Stimulated activated CD4-positive, alpha-beta T cell treated with anti-CD3 and anti-CD28 coated beads, Interleukin-12 subunit alpha, Interleukin-12 subunit beta, amount 100 ng/mL, for 48 hours (primary cell): ENCODE results near the gene TMEM151B.

ENCODE experiments used
- DNase-seq, 3 donors: peaks; one replicate each; pipeline ENCODE4 v3.0.0-alpha.2; 2020; ENCODE audit warnings: low read depth in 2 of 3, low spot score in 1 of 3

The TMEM151B gene

DNA sequence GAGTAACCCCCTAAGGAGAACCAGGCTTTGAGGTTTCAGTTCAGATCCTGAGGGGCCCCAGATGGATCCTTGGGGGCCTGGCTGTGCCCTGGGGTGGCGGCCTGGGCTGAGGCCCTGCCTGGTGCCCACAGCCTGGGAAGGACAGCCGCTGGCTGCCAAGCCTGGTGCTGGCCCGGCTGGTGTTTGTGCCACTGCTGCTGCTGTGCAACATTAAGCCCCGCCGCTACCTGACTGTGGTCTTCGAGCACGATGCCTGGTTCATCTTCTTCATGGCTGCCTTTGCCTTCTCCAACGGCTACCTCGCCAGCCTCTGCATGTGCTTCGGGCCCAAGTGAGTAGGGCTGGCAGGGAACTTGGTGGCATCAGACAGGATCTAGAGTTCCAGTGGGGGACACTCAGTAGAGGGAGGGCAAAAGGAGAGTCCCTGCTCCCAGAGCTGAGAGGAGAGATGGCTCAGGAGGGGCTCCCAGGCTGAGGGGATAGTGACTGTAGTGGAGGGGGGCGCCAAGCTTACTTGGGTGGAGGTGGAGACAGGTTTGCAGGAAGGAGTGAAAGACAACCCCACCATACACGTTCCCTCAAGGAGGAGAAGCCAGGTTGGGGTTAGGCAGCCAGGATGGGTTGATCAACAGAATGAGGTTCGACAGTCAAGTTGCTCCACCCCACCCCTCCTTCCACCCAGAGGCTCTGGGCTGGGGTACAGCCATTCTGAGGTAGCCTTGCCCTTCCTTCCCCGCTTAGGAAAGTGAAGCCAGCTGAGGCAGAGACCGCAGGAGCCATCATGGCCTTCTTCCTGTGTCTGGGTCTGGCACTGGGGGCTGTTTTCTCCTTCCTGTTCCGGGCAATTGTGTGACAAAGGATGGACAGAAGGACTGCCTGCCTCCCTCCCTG, 37.3 kb upstream of the TMEM151B start:
- DNase-seq, result no peak

DNA sequence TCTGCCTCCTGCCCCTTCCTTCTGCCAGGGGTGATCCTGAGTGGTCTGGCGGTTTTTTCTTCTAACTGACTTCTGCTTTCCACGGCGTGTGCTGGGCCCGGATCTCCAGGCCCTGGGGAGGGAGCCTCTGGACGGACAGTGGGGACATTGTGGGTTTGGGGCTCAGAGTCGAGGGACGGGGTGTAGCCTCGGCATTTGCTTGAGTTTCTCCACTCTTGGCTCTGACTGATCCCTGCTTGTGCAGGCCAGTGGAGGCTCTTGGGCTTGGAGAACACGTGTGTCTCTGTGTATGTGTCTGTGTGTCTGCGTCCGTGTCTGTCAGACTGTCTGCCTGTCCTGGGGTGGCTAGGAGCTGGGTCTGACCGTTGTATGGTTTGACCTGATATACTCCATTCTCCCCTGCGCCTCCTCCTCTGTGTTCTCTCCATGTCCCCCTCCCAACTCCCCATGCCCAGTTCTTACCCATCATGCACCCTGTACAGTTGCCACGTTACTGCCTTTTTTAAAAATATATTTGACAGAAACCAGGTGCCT, 36.6 kb upstream of the TMEM151B start:
- no peak for DNase-seq

DNA sequence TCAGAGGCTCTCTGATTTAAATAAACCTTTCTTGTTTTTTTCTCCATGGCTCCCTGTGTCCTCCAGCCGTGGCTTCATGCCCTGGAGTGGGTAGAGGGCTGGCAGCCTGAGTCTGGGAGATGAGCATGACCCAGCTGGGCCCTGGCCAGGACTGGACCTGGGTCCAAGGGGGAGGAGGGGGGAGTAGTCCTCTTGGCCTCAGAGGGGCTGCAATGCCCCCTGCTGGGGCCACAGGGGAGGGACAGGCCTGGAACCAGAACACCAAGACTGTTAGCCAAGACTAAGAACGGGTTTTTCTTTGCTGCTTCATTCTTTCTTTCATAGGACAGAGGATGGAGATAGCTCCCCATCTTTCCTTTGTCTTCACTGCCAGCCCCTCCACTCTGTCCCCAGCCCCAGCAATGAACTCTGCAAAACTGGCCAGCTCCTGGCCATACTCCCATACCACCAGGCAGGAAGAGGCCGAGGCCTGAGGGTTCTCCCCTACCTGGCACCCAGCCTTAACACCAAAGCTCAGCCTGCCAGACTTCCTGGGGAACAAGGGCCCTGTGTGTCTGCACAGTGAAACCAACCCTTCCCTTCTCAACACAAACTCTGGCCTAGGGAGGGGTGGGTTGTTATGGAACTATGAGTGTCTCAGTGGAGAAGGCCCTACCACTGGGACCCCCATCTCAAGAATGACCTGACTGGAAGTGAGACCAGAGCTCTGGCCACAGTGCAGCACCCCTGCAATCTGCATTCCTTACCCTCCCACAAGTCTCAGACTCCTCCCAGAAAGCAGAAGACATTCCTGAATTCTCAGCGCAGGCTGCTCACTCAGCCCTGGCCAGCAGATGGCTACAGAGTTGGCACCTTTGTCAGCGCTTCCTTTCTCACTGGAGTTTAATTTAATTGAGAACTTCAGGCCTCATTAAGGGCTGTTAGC, 35.9 kb upstream of the TMEM151B start:
- no peak for DNase-seq

DNA sequence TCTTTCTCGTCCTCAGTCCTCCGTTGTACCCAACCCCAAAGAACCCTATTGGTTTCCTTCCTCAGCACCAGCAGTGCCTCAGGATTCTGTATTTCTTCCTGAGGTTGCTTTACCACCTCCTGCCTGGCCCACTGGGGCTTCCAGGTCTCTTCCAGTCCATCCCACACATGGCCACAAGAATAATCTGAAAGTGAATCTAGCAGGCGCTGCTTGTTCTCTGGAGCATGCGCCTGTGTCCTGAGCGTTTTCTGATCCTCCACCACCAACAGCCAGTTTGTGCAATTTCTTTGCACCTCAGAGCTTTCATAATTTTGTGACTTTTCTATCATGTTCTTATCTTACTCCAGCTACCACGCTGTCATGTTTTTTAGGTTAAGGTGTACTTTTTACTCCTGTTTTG, 35.0 kb upstream of the TMEM151B start:
- no peak for DNase-seq

DNA sequence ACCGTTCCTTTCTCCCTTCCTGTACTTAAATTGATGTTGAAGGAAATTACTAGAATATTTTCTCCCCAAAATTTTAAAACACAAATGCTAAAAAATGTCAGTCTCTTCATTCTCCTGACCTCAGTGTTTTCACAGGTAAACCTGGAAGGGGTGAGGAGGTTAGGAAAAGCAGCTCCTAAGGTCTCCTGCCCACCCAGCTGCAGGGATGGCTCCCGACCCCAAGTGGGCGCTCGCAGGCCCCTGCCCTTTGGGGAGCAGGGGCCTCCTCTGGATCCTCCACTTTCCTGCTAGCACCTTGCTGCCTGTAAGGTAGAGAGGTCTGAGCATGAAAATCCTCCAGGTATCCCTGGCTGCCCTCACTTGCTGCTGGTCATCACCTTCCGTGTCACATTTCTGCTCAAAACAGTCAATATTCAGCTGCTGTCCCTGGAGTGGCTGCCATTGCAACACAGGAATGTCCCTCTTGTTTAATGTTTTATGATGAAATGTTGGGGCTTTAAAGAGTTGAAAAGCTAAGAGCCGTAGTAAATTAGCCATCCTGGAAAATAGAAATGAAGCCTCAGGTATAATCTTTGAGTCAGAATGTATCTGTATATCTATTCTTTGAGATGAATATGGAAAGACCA, 34.2 kb upstream of the TMEM151B start:
- DNase-seq, result no peak

DNA sequence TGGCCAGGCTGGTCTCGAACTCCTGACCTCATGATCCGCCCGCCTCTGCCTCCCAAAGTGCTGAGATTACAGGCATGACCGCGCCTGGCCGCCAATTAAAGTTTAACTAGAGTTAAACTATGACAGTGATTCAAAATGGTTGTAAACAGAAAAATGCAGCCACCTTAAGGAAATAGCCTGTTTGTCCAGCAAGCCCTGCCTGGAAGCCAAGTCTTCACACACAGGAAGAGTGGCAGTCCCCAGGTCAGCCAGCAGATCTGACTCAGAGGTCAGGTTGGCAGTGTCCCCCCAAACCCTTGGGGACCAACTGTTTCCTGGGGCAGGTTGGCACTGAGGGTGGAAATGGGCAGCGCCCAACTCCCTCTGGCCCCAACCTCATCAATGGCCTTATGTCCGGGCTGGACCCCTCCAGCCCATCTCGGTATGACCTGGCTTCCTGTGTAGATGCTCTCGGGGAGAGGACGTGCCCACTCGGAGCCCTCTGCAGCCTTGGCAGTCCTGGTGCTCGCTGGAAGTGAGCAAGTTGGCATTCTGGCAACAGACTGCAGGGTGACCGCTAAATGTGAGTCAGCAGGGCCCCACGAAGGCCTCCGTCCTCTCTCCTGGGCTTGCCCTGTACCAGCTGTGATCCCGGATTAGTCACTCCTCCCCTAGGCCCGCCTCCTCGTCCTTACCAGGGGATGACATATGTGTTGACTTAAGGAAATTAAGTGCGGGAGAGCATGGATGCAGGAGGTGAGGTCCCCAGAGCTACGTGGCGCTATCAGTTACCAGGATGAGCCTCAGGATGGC, 33.0 kb upstream of the TMEM151B start:
- DNase-seq, result peak; percentile 49 to 68 (median 65)

DNA sequence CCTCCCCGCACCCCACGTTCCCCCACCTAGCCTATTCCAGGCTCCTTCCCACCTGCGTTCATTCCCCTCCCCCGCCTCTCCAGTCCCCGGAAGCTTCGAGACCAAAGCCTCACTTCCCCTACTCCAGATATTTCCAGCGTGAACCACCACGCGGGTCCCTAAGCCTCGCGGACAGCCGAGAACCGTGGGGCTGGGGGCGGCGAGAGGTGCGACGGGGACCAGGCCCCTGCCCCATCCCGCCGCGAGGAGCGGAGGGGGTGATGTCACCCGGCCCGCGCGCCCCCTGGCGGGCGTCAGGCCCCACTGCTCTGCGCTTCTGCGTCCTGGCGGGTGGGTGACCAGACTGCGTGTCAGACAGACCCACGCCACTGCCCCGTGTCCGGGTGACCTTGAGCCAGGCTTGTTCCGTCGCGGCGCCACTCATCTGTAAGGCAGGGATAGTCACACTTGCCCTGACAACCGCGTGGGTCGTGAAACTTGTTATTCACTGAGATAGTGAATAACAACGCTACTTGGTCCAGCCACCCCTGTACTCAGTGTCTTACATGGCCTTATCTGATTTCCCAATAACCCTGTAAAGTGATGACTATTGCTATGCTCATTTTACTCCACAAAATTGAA, 32.3 kb upstream of the TMEM151B start:
- peak; percentile 60 to 65 (median 65) for DNase-seq

DNA sequence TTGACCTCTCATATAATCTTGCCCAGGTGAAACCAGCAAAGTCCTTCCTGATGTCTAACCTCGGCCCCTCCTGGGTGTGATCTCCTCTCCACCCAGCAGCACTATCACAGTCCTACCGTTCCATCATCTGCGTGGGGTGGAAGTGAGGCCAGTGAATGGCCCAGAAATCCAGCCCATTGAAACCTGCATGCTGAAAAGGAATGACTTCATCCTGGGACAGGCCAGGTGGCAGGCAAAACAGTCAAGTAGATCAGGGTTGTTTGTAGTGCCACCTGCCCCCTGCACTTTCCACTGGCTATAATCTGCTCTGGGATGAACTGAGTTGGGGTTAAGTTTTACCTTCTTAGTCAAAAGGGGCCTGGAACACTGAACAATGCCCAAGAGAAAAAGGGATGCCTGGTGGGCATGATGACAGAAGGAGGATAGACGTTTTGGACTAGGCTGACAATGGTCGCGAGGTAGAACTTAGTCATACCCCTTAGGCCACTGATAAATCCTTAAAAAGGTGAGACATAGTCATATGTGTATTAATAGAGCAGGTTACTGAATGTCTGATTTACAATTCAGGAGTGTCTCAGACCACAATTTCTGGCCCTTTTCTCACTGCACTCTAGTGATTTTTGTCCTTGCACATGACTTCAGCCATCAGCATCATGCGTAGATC, 31.4 kb upstream of the TMEM151B start:
- DNase-seq, result no peak

DNA sequence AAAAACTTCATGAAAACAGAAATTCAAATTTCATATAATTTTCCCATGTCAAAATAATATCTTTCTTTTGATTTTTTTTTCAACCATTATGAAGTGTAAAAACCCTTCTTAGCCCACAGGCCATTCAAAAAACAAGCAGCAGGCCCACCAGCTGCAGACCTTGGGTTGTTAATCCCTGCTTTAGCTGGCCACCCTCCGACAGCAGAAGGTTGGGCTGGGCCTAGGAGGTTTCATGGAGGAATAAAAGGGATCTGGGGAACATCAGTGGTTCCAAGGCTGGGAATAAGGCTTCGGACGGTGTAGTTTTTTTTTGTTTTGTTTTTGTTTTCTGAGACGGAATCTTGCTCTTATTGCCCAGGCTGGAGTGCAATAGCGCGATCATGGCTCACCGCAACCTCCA, 26.9 kb upstream of the TMEM151B start:
- DNase-seq, result no peak

DNA sequence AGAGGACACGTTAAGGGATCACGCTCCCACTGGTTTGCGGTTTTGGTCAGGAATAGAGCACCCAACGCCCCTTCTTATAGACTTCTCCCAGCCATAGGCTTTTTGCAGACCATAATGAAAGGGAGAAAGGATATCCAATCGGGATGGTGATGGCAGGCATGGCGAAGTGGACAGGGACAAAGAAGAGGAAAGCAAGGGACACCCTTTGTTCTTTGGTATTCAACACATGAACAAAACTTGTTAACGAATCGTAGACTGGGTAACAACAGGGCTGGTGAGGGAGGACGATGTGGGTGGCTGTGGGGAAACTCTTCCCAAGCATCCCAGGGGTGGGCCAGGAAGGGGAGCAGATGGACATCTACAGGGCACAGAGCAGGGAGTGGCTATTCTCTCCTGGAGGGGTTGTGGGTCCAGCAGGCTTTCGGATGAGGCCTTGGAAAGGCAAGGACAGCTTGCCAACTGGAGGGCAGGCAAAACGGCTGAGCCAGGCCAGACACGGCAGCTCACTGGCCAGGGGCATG, 24.8 kb upstream of the TMEM151B start:
- no peak for DNase-seq

DNA sequence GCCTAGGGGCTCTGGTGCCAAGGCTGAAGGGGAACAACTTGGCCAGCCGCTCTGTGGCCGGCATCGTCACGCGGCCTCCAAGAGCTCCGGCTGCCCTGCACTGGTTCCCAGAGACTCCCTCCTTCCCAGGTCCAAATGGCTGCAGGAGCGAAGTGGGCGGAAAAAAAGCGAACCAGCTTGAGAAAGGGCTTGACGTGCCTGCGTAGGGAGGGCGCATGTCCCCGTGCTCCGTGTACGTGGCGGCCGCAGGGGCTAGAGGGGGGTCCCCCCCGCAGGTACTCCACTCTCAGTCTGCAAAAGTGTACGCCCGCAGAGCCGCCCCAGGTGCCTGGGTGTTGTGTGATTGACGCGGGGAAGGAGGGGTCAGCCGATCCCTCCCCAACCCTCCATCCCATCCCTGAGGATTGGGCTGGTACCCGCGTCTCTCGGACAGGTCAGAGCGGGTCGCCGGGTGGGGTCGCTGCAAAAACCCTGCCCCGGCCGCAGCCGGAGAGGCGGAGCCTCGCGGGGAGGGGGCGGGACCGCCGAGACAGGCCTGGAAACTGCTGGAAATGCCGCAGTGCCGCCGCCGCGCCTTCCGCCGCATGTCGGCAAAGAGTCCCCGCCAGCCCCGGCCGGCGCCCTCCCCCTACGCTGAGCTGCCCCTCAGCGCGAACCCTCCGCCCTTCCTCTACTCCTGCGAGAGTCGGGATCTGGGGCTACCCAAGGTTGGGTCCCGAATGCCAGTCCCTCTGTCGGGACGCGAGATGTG, 24.2 kb upstream of the TMEM151B start:
- DNase-seq, result peak; percentile 75 to 88 (median 76)

DNA sequence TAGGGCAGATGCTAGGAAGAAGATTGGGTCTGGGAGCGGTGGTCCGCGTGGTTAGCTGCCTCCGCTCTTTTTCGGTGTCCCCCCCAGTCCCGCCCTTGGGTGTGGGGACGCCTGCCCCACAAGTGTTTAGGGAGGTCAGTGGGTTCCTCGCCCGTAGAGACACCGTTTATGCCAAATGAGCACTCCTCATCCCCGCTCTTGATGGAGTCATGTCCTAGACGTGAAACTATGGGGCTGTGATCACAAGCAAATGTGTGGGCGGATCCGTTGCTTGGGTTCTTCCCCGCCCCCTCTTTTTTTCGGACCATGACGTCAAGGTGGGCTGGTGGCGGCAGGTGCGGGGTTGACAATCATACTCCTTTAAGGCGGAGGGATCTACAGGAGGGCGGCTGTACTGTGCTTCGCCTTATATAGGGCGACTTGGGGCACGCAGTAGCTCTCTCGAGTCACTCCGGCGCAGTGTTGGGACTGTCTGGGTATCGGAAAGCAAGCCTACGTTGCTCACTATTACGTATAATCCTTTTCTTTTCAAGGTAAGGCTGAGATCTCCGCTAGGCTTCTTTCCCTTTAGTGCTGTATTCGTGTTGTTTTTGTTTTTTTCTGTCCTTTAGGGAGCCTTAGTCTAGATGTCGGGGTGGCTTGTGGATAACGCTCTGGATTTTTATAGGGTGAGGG, 23.4 kb upstream of the TMEM151B start, which contains the start of gene HSP90AB1:
Gene HSP90AB1, plus strand, starts transcription at position 439 of the 675 bp plus-strand sequence. CDS start 1,529 bp downstream, outside the sequence.
- peak; percentile 94 to 98 (median 97) for DNase-seq

DNA sequence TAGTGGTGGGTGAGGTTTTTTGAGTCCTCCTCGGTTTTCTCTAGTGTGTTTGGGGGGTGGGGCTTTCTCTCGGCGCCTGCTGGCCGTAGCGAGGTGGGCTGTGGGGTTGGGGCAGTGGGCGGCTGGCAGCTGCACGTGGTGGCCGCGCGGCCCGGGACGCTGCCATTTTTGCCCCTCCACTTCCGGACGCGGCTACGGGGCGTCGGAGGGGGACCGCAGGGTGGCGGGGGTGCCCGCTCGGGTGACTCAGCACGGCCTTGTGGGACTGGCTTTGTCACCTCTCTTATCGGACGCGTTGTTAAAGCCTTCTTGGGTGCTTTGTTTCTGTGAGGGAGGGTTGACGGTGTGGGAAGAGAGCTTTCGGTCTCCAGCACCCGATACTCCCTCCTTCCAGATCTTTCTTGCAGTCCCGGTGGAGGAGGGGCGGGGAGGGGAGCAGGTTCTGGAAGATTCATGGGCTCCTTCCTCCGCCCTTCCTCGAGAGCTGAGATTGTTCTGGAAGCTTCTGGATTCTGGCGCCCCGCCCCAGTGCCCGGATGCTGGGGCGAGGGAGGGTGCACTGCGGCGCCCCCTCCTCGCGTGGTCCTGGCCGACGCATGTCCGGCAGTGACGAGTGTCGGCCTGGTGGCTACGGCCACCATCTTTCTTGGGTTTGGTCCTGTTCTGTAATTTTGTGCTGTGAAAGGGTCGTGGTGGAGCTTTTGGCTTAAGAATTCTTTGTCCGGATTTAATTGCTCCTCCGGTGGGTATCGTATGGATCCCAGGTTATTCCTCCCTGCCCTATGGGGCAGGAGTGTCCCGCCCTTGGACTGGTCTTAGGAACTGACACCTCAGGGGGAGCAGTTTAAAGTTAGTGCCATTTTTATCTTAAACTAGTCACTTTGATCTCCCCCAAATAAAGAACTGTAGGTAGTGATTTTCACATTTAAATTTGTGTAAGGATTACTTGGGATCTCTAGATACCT, 22.6 kb upstream of the TMEM151B start:
- DNase-seq, result peak; percentile 78 to 80 (median 79)

DNA sequence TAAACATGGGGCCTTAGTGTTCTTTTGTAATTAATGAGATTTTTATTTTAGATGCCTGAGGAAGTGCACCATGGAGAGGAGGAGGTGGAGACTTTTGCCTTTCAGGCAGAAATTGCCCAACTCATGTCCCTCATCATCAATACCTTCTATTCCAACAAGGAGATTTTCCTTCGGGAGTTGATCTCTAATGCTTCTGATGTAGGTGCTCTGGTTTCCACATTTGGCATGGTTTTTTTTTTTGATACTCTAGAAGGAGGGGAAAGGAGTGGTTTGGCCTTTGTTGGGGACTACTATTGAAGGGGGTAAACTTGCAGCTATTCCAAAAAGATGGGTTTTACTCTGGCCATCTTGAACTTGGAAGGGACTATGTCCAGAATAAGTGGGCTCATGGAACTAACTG, 21.7 kb upstream of the TMEM151B start:
- no peak for DNase-seq

DNA sequence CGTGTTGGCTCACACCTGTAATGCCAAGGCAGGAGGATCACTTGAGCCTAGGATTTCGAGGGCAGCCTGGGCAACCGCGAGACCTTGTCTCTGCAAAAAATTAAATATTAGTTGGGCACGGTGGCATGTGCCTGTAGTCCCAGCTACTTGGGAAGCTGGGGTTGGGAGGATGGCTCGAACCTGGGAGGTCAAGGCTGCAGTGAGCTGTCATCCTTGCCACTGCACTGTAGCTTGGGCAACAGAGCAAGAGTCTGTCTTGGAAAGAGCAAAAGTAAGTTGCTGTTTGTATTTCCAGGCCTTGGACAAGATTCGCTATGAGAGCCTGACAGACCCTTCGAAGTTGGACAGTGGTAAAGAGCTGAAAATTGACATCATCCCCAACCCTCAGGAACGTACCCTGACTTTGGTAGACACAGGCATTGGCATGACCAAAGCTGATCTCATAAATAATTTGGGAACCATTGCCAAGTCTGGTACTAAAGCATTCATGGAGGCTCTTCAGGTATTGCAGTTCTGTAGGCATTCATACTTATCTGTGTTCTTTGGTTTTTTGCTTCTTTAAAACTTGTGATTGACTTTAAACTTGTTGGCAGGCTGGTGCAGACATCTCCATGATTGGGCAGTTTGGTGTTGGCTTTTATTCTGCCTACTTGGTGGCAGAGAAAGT, 21.0 kb upstream of the TMEM151B start:
- DNase-seq, result no peak

DNA sequence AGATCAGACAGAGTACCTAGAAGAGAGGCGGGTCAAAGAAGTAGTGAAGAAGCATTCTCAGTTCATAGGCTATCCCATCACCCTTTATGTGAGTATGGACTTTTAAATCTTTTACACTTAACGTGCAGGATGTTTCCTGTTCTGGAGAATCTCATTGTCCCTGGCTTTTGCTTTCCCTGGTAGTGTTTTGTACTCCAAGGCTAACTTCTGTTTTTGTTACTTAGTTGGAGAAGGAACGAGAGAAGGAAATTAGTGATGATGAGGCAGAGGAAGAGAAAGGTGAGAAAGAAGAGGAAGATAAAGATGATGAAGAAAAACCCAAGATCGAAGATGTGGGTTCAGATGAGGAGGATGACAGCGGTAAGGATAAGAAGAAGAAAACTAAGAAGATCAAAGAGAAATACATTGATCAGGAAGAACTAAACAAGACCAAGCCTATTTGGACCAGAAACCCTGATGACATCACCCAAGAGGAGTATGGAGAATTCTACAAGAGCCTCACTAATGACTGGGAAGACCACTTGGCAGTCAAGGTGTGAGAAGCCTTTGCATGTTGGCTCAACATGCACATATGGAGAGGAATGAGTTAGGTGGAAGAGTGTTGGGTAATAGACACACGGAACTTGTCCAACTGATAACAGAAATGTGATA, 20.1 kb upstream of the TMEM151B start:
- no peak for DNase-seq
